WTC11 (cell line): ENCODE data around the gene PLXNA2.

Experiments used
- CREM ChIP-seq: sonication (generic); formaldehyde crosslinking; IDR thresholded peaks from 2 replicates; pipeline ENCODE4 v1.8.1; 2022; ENCODE audit warnings: mild to moderate bottlenecking, missing genetic modification reagents, moderate library complexity
- JUN ChIP-seq: sonication (generic); formaldehyde crosslinking; IDR thresholded peaks from 2 replicates; pipeline ENCODE4 v1.8.0; 2023; ENCODE audit warnings: mild to moderate bottlenecking, missing genetic modification reagents
- NR1H2 ChIP-seq: sonication (generic); formaldehyde crosslinking; IDR thresholded peaks from 2 replicates; pipeline ENCODE4 v1.9.0; 2021; ENCODE audit warnings: mild to moderate bottlenecking, moderate library complexity, missing genetic modification reagents
- TF ChIP-seq, protein P1 (sequence below): fragments of 250-450 bp; sonication (Bioruptor Pico); IDR thresholded peaks from 2 replicates; pipeline ENCODE4 v1.9.0; 2021; ENCODE audit warnings: mild to moderate bottlenecking, borderline replicate concordance

DNA sequence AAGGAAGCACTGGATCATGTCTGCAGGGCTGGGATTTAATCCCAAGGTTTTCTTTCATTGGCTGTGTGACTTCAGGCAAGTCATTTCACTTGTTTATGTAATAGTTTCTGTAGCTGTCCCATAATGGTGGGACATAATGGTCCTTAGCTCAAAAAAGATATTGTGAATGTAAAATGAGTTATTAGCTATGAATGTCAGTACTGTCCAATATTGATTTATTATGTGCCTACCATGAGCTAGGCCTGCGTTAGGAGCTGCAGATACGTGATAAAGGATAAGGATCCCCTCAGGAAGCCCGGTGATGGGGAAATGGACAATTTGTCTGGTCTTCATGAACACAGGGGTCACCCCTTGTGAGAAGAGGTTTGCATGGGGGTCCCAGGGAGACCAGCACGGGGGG lies 95.8 kb downstream of the PLXNA2 start:
- TF ChIP-seq, protein P1, sequence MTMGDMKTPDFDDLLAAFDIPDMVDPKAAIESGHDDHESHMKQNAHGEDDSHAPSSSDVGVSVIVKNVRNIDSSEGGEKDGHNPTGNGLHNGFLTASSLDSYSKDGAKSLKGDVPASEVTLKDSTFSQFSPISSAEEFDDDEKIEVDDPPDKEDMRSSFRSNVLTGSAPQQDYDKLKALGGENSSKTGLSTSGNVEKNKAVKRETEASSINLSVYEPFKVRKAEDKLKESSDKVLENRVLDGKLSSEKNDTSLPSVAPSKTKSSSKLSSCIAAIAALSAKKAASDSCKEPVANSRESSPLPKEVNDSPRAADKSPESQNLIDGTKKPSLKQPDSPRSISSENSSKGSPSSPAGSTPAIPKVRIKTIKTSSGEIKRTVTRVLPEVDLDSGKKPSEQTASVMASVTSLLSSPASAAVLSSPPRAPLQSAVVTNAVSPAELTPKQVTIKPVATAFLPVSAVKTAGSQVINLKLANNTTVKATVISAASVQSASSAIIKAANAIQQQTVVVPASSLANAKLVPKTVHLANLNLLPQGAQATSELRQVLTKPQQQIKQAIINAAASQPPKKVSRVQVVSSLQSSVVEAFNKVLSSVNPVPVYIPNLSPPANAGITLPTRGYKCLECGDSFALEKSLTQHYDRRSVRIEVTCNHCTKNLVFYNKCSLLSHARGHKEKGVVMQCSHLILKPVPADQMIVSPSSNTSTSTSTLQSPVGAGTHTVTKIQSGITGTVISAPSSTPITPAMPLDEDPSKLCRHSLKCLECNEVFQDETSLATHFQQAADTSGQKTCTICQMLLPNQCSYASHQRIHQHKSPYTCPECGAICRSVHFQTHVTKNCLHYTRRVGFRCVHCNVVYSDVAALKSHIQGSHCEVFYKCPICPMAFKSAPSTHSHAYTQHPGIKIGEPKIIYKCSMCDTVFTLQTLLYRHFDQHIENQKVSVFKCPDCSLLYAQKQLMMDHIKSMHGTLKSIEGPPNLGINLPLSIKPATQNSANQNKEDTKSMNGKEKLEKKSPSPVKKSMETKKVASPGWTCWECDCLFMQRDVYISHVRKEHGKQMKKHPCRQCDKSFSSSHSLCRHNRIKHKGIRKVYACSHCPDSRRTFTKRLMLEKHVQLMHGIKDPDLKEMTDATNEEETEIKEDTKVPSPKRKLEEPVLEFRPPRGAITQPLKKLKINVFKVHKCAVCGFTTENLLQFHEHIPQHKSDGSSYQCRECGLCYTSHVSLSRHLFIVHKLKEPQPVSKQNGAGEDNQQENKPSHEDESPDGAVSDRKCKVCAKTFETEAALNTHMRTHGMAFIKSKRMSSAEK: no peak
- no peak for TF ChIP-seq CREM (CRISPR knock-in tag)
- no peak for TF ChIP-seq NR1H2 (CRISPR knock-in tag)
- TF ChIP-seq JUN (CRISPR knock-in tag): no peak
